SHP77 (cell line): ENCODE data around the gene PVALEF.

ENCODE experiments used
- DNase-seq, 2 experiments: peaks; one replicate each; lab custom pipeline; 2025; lab: John Stamatoyannopoulos, UW

The PVALEF gene

GRCh38 chr17:81182596-81182995 is 17.3 kb downstream of the PVALEF start:
- no peak for DNase-seq

GRCh38 chr17:81183316-81183715 is 18.0 kb downstream of the PVALEF start:
- no peak for DNase-seq

GRCh38 chr17:81183807-81184206 is 18.5 kb downstream of the PVALEF start:
- DNase-seq: no peak

- DNase-seq: no peak
Measured at GRCh38 chr17:81184555-81184954, 19.2 kb downstream of the PVALEF start.

- DNase-seq: no peak
Measured at GRCh38 chr17:81186203-81186602, 20.9 kb downstream of the PVALEF start.

GRCh38 chr17:81187120-81187519 is 21.8 kb downstream of the PVALEF start:
- DNase-seq: no peak

- DNase-seq: no peak
Measured at GRCh38 chr17:81187586-81188490, 22.5 kb downstream of the PVALEF start.

GRCh38 chr17:81188491-81188840 is 23.2 kb downstream of the PVALEF start:
- DNase-seq: no peak

GRCh38 chr17:81189016-81189415 is 23.7 kb downstream of the PVALEF start:
- DNase-seq: no peak

- no peak for DNase-seq
Measured at GRCh38 chr17:81189670-81190530, 24.6 kb downstream of the PVALEF start.

GRCh38 chr17:81190591-81190990 is 25.3 kb downstream of the PVALEF start:
- DNase-seq: no peak

- no peak for DNase-seq
Measured at GRCh38 chr17:81191116-81191515, 25.8 kb downstream of the PVALEF start.

GRCh38 chr17:81191646-81192045 is 26.3 kb downstream of the PVALEF start:
- DNase-seq: no peak

- no peak for DNase-seq
Measured at GRCh38 chr17:81192386-81193050, 27.2 kb downstream of the PVALEF start.

GRCh38 chr17:81193051-81193410 is 27.7 kb downstream of the PVALEF start:
- DNase-seq: no peak

GRCh38 chr17:81193470-81194224 is 28.3 kb downstream of the PVALEF start:
- DNase-seq: no peak

- no peak for DNase-seq
Measured at GRCh38 chr17:81194225-81194760, 29.0 kb downstream of the PVALEF start.

GRCh38 chr17:81194941-81195901 is 29.9 kb downstream of the PVALEF start:
- DNase-seq: no peak

- DNase-seq: no peak
Measured at GRCh38 chr17:81195941-81196495, 30.7 kb downstream of the PVALEF start.
